Thyroid gland (tissue), 4 donors: ENCODE data around the gene IL12A. TPM values are rescaled to one million over a fixed set of nuclear protein-coding genes. Genes with fewer than 3 reads are reported as not detected.

ENCODE experiments used
- DNase-seq, 2 donors: peaks; one replicate each; pipeline ENCODE4 v3.0.0-alpha.2; 2019
- H3K27ac ChIP-seq, 3 donors: fragments of 200-600 bp; sonication (generic); 1 replicate in 2 of 3; 2 replicates in 1 of 3; pipeline ENCODE4 v1.5.1; 2016 to 2019; ENCODE audit warnings: mild to moderate bottlenecking in 1 of 3, moderate library complexity in 1 of 3
- H3K27me3 ChIP-seq: fragments of 200-600 bp; sonication (generic); one replicate; pipeline ENCODE4 v1.5.1; 2019
- H3K36me3 ChIP-seq, 2 donors: fragments of 200-600 bp; sonication (generic); one replicate each; pipeline ENCODE4 v1.5.1; 2016 to 2019
- H3K4me1 ChIP-seq, 2 donors: fragments of 200-600 bp; sonication (generic); one replicate each; pipeline ENCODE4 v1.5.1; 2017 to 2019
- H3K4me3 ChIP-seq, 3 donors: fragments of 200-600 bp; sonication (generic); replicated peaks in 1 of 3; 1 replicate in 2 of 3; 2 replicates in 1 of 3; pipeline ENCODE4 v1.5.1; 2016; ENCODE audit warnings: mild to moderate bottlenecking in 1 of 3
- H3K9me3 ChIP-seq: fragments of 200-600 bp; sonication (generic); one replicate; pipeline ENCODE4 v1.5.1; 2017
- CTCF ChIP-seq, 6 experiments: fragments of 200-600 bp in 3 of 6; fragments of 450-650 bp in 3 of 6; sonication (generic) in 3 of 6; IDR thresholded peaks; one replicate each; pipeline ENCODE4 v1.5.1; 2016 to 2019; ENCODE audit warnings: antibody characterized with exemption in 6 of 6, mild to moderate bottlenecking in 2 of 6, inconsistent platforms in 1 of 6, moderate library complexity in 1 of 6
- POLR2A ChIP-seq, 2 donors: fragments of 450-650 bp; IDR thresholded peaks; one replicate each; pipeline ENCODE4 v1.6.1; 2017; ENCODE audit warnings: antibody characterized with exemption in 2 of 2, mild to moderate bottlenecking in 2 of 2, moderate library complexity in 1 of 2
- WGBS, 2 donors: methylation state at CpG; one replicate each; pipeline ENCODE4 v1.1.5; 2017; 5-methylcytosine and 5-hydroxymethylcytosine counted together
- intact Hi-C: fragments of 100-400 bp; cut with DNase I; formaldehyde crosslinking; loops from one replicate; pipeline ENCODE4 v1.15.1; 2023
- total RNA-seq, 4 donors: library from RNA; depleted of rRNA; stranded (reverse); fragments of >200 nt; gene quantifications; one replicate each; pipeline ENCODE4 v1.2.3, GENCODE V29; 2016

Gene IL12A
- 1 to 10 TPM in 1 of 4 donors, under 1 TPM in 1, not detected in 2; 0.75 to 1.4 TPM for total RNA-seq

DNA sequence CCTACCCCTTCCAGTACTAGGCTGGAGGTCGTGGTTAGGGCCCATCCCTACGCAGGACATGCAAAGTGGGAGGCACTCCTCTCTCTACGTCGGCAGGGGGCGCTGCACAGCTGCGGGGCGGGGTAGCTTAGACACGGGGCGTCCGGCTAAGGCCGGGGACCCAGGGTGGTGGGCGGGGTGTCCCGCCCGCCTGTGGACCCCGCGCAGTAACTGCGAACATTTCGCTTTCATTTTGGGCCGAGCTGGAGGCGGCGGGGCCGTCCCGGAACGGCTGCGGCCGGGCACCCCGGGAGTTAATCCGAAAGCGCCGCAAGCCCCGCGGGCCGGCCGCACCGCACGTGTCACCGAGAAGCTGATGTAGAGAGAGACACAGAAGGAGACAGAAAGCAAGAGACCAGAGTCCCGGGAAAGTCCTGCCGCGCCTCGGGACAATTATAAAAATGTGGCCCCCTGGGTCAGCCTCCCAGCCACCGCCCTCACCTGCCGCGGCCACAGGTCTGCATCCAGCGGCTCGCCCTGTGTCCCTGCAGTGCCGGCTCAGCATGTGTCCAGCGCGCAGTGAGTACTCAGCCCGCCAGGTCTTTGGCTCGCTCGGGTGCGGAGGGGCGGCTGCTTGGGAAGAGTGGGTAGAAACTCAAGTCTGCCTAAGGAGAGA lies at the start of gene IL12A:
Gene IL12A, plus strand, starts transcription at position 219 of the 655 bp plus-strand sequence.
- DNase-seq, result peak; percentile 76 to 83
- H3K4me3 ChIP-seq, result peak within 1 kb of the TSS; percentile 53 to 78 (median 54)
- TF ChIP-seq POLR2A (IDR thresholded peaks at IDR 0.05) (no peak), CTCF (IDR thresholded peaks at IDR 0.05) (peak; percentile 64 to 97 (median 84))
- H3K4me1 ChIP-seq, result peaks cover 3 to 4% of the 10 kb centered on the region in 2 donors
- H3K27me3 ChIP-seq, result no peaks in the 10 kb centered on the region
- no peaks in the 10 kb centered on the region for H3K9me3 ChIP-seq
- H3K27ac ChIP-seq, result no peak within 1 kb of the TSS
- intact Hi-C loops, result no loop called here
- WGBS, 2 donors, result 1% methylated on average over 29 to 33 of the region's 54 CpGs
- H3K36me3 ChIP-seq, result no peaks in the 10 kb centered on the region

DNA sequence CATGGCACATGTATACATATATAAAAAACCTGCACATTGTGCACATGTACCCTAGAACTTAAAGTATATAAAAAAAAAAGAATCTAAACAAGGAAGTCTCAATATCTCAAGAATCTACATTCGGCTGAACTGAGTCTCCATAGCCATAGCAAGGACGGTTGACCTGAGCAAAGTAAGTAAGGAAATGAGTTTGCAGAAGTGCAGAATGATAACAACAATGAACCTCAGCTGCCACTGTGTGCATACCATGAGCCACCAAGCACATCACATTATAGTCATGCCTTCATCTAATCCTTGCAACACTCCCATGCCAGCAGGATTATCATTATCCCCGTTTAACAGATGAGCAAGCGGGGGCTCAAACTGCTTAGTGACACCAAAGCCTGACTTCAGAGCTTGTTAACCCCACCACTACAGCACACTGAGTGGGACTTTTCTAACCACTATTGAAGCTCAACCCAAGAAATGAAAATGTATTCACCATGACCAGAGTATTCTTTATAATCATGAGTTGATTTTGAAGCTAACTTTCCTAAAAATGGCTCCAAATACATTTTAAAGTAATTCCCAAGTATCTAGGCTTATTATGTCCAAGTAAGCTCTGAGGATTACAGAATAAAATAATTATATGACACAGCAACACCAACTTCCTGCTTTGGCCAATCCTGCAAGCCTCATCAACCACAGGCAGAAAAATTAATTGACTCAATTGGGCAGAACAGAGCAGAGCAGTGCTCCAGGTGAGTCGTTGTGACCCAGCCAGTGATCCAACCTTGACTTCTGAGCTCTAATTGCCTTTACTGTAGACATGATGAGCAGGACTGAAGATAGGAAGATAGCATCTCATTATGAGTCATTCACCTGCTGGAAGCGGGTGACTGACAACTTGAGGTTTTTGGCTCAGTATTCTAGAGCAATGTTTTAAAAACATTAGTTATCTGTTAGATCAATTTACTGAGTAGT lies 47.3 kb upstream of the IL12A start:
- H3K4me3 ChIP-seq, result no peak overlapping the region
- TF ChIP-seq CTCF (IDR thresholded peaks at IDR 0.05) (no peak), POLR2A (IDR thresholded peaks at IDR 0.05) (no peak)
- no peaks in the 10 kb centered on the region for H3K27me3 ChIP-seq
- no peaks in the 10 kb centered on the region for H3K9me3 ChIP-seq
- no peaks in the 10 kb centered on the region for H3K36me3 ChIP-seq
- intact Hi-C loops, result no loop called here
- WGBS, 2 donors, result 80 to 81% methylated on average over 6 of the region's 6 CpGs
- no peak overlapping the region for H3K27ac ChIP-seq
- no peaks in the 10 kb centered on the region for H3K4me1 ChIP-seq
- DNase-seq, result no peak

DNA sequence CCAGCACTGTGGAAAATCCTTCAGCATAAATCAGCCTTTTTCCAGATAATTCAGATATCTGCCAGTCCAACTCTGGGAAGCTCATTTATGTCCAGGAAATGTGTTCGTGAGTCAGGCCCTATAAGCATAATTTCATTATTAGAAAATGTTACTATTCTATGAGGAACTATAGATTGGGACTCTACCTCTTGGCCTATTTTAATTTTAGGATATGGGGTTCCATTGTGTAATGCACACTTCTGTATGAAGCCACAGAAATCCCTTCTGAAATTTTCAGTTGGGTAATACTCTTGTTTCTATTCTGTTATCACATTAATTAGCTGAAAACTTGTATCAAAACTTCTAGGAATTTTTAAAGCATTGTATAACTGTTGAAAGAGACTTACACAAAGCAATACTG lies 43.9 kb upstream of the IL12A start:
- intact Hi-C loops, result no loop called here
- 84 to 88% methylated on average over 1 of the region's 1 CpG for WGBS, 2 donors
- TF ChIP-seq CTCF (IDR thresholded peaks at IDR 0.05), result no peak
- TF ChIP-seq POLR2A (IDR thresholded peaks at IDR 0.05), result no peak

DNA sequence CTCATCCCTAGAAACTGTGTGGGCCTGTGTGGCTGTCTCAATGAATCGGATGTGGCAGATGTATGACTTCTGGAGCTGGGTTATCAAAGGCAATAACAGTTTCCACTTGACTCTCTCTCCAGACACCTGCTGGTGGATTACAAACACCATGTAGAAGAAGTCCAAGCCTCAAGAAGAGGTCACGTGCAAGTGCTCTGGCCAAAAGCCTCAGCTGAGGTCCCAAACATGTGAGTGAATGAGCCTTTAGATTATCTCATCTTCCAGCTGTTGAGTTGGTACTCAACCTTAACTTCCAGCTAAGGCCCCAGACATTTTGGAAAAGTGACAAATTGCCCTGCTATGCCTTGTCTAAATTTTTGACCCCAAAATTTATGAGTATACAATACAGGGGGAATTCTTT lies 42.7 kb upstream of the IL12A start:
- intact Hi-C loops, result no loop called here
- no peaks in the 10 kb centered on the region for H3K36me3 ChIP-seq
- WGBS, 2 donors, result 94 to 100% methylated on average over 2 of the region's 2 CpGs
- no peaks in the 10 kb centered on the region for H3K9me3 ChIP-seq
- no peaks in the 10 kb centered on the region for H3K27me3 ChIP-seq
- no peak for TF ChIP-seq POLR2A (IDR thresholded peaks at IDR 0.05)
- TF ChIP-seq CTCF (IDR thresholded peaks at IDR 0.05), result no peak
- no peaks in the 10 kb centered on the region for H3K4me1 ChIP-seq
- no peak for DNase-seq
- no peak overlapping the region for H3K4me3 ChIP-seq
- no peak overlapping the region for H3K27ac ChIP-seq

More for the DNA sequence above, 43.9 kb upstream of the IL12A start:
- Histone ChIP-seq H3K9me3 (no peaks in the 10 kb centered on the region), H3K27me3 (no peaks in the 10 kb centered on the region), H3K4me1 (no peaks in the 10 kb centered on the region), H3K36me3 (no peaks in the 10 kb centered on the region), H3K27ac (no peak overlapping the region), H3K4me3 (no peak overlapping the region)
- no peak for DNase-seq

- H3K9me3 ChIP-seq, result no peaks in the 10 kb centered on the region
Observed at GRCh38 chr3:159947220-159947619, 41.4 kb upstream of the IL12A start.

More at GRCh38 chr3:159947220-159947619, 41.4 kb upstream of the IL12A start:
- H3K27me3 ChIP-seq, result no peaks in the 10 kb centered on the region
- intact Hi-C loops, result no loop called here
- H3K27ac ChIP-seq, result no peak overlapping the region
- H3K4me3 ChIP-seq, result no peak overlapping the region
- TF ChIP-seq POLR2A (IDR thresholded peaks at IDR 0.05) (no peak), CTCF (IDR thresholded peaks at IDR 0.05) (no peak)
- H3K4me1 ChIP-seq, result no peaks in the 10 kb centered on the region
- no peaks in the 10 kb centered on the region for H3K36me3 ChIP-seq
- no peak for DNase-seq
